AG04449 (cell line): ENCODE measurements around the gene LY6G6F.

Experiments
- CTCF ChIA-PET: fragments of 350-600 bp; formaldehyde crosslinking; extraction: SDS; loops from one replicate; lab custom pipeline; 2021; ENCODE audit warnings: antibody characterized with exemption; lab: Yijun Ruan, JAX
- POLR2A ChIA-PET: fragments of 400-600, 350-600 bp; formaldehyde crosslinking; extraction: SDS; loops from one replicate; lab custom pipeline; 2020; ENCODE audit warnings: antibody characterized with exemption, inconsistent platforms; lab: Yijun Ruan, JAX
- DNase-seq: peaks from one replicate; pipeline ENCODE4 v3.0.0-alpha.2; 2010; ENCODE audit warnings: low read depth, low spot score
- H3K4me3 ChIP-seq: 2 replicates; pipeline ENCODE4 v1.5.1; 2011; ENCODE audit warnings: low read depth, mild to moderate bottlenecking, control low read depth, low read length
- CTCF ChIP-seq: IDR thresholded peaks from one replicate; pipeline ENCODE4 v1.5.1; 2011; ENCODE audit warnings: mild to moderate bottlenecking, moderate library complexity, low read length, control low read depth, inconsistent platforms; ENCODE audit not compliant: insufficient read depth; ENCODE audit errors: missing control alignments

The LY6G6F gene

GRCh38 chr6:31717499-31718222 lies 11.0 kb downstream of the LY6G6F start:
- DNase-seq, result no peak
- H3K4me3 ChIP-seq, result no peak overlapping the region
- ChIA-PET CTCF (no interaction called here), POLR2A (no interaction called here)
- no peak for TF ChIP-seq CTCF

- no peak overlapping the region for H3K4me3 ChIP-seq
- DNase-seq, result no peak
- ChIA-PET POLR2A (no interaction called here), CTCF (no interaction called here)
- TF ChIP-seq CTCF, result no peak
Observed at GRCh38 chr6:31718265-31718664, 11.6 kb downstream of the LY6G6F start.

GRCh38 chr6:31719001-31719400 lies 12.3 kb downstream of the LY6G6F start:
- ChIA-PET CTCF (no interaction called here), POLR2A (no interaction called here)
- DNase-seq, result no peak
- no peak for TF ChIP-seq CTCF
- no peak overlapping the region for H3K4me3 ChIP-seq

- no peak overlapping the region for H3K4me3 ChIP-seq
- ChIA-PET POLR2A (interaction anchor here (0.7 kb wide), 1 partner anchor 9 kb away, joined by 4 read pairs; the partner anchor contains the start of gene DDAH2), CTCF (interaction anchor here (0.7 kb wide), 1 partner anchor 10 kb away, joined by 3 read pairs; no protein-coding TSS in a partner anchor)
- TF ChIP-seq CTCF, result no peak
- no peak for DNase-seq
Observed at GRCh38 chr6:31720196-31720770, 13.6 kb downstream of the LY6G6F start.

- no peak within 1 kb of the TSS for H3K4me3 ChIP-seq
- TF ChIP-seq CTCF, result no peak
- ChIA-PET POLR2A (no interaction called here), CTCF (interaction anchor here (0.9 kb wide), 1 partner anchor 108 kb away, joined by 4 read pairs; no protein-coding TSS in a partner anchor)
- DNase-seq, result no peak
Observed at GRCh38 chr6:31721351-31722020, 14.8 kb downstream of the LY6G6F start, which contains the start of gene LY6G6C. Gene LY6G6C (minus strand): TSS chr6:31721746. CDS start chr6:31721679, 67 bp downstream.

- H3K4me3 ChIP-seq, result no peak overlapping the region
- no peak for DNase-seq
- no peak for TF ChIP-seq CTCF
- ChIA-PET POLR2A (no interaction called here), CTCF (interaction anchor here (0.9 to 1.2 kb wide), 2 partner anchors 108 to 230 kb away, joined by 4 read pairs; no protein-coding TSS in a partner anchor)
Observed at GRCh38 chr6:31722173-31722572, 15.5 kb downstream of the LY6G6F start.
